A673 (cell line): Measurements from ENCODE around the gene UTP11. TPM values are rescaled to one million over a fixed set of nuclear protein-coding genes. Genes with fewer than 3 reads are reported as not detected.

Experiments used
- BruUV-seq: library from RNA; stranded (reverse); fragments of 400-500 nt; replicated peaks from 2 replicates; lab custom pipeline; 2021; lab: Mats Ljungman, UMichigan
- CTCF ChIA-PET: fragments of 300-600 bp; sonication (Branson Sonifier 250); formaldehyde crosslinking; loops from one replicate; lab custom pipeline; 2022; ENCODE audit warnings: antibody characterized with exemption; lab: Charles Lee
- POLR2A ChIA-PET: fragments of 300-600 bp; sonication (Branson Sonifier 250); formaldehyde crosslinking; loops from one replicate; lab custom pipeline; 2022; ENCODE audit warnings: antibody characterized with exemption; ENCODE audit not compliant: low non-redundant PET; lab: Charles Lee
- DNase-seq: peaks from one replicate; pipeline ENCODE4 v3.0.0-alpha.2; 2015; ENCODE audit warnings: low spot score
- H3K27ac ChIP-seq: fragments of 200-600 bp; sonication (generic); 2 replicates; pipeline ENCODE4 v1.5.1; 2016; ENCODE audit warnings: mixed run types, low read depth, mild to moderate bottlenecking, mixed read lengths, antibody characterized with exemption, low read length; ENCODE audit not compliant: poor library complexity, severe bottlenecking
- H3K27me3 ChIP-seq: fragments of 200-600 bp; sonication (generic); replicated peaks from 2 replicates; pipeline ENCODE4 v1.6.1; 2017; ENCODE audit warnings: mixed run types, low read depth, mild to moderate bottlenecking, mixed read lengths, antibody characterized with exemption, low read length; ENCODE audit not compliant: insufficient read depth, poor library complexity
- H3K36me3 ChIP-seq: fragments of 200-600 bp; sonication (generic); 2 replicates; pipeline ENCODE4 v1.6.1; 2016; ENCODE audit warnings: mixed run types, mild to moderate bottlenecking, mixed read lengths, antibody characterized with exemption, low read length; ENCODE audit not compliant: insufficient read depth, poor library complexity, severe bottlenecking
- H3K4me1 ChIP-seq: fragments of 200-600 bp; sonication (generic); 2 replicates; pipeline ENCODE4 v1.6.1; 2017; ENCODE audit warnings: mixed run types, mild to moderate bottlenecking, mixed read lengths, antibody characterized with exemption, low read length; ENCODE audit not compliant: insufficient read depth, poor library complexity, severe bottlenecking
- H3K4me3 ChIP-seq: fragments of 200-600 bp; sonication (generic); 2 replicates; pipeline ENCODE4 v1.5.1; 2016; ENCODE audit warnings: low read depth, mixed run types, mild to moderate bottlenecking, mixed read lengths, low read length; ENCODE audit not compliant: poor library complexity, severe bottlenecking
- H3K9me3 ChIP-seq: fragments of 200-600 bp; sonication (generic); 2 replicates; pipeline ENCODE4 v1.6.1; 2016; ENCODE audit warnings: mixed run types, low read depth, mild to moderate bottlenecking, mixed read lengths, antibody characterized with exemption, low read length; ENCODE audit not compliant: poor library complexity, severe bottlenecking
- EZH2 ChIP-seq: fragments of 200-600 bp; sonication (generic); IDR thresholded peaks from 2 replicates; pipeline ENCODE4 v1.6.1; 2017; ENCODE audit warnings: borderline replicate concordance, low read depth, mild to moderate bottlenecking, mixed read lengths, antibody characterized with exemption, low read length; ENCODE audit not compliant: poor library complexity, severe bottlenecking
- intact Hi-C: fragments of 100-400 bp; cut with micrococcal nuclease; formaldehyde crosslinking; loops from one replicate; pipeline ENCODE4 v1.10.0; 2022; ENCODE audit not compliant: unreplicated experiment
- total RNA-seq: library from RNA; stranded (reverse); gene quantifications from 2 replicates; pipeline ENCODE4 v1.2.3, GENCODE V29; 2021
- TF ChIP-seq, protein P1 (sequence below): fragments of 300-800, 200-600 bp; sonication (generic); conservative IDR thresholded peaks from 2 replicates; pipeline ENCODE4 v1.5.1; 2017; ENCODE audit warnings: low read depth, mild to moderate bottlenecking, antibody characterized with exemption, low read length, moderate library complexity, mixed read lengths

Gene UTP11
- total RNA-seq, 1 experiment from 2014 or later, result 113 TPM

GRCh38 chr1:38018864-38019343 is 6.4 kb downstream of the UTP11 start:
- no TSS peak for BruUV-seq
- intact Hi-C loops, result loop anchor here (1.0 to 10.0 kb wide), 2 partner anchors 29 to 324 kb away; partner anchors contain the start of genes CDCA8 and SF3A3
- Histone ChIP-seq H3K27me3 (no peaks in the 10 kb centered on the region), H3K4me1 (peaks cover 50% of the 10 kb centered on the region), H3K4me3 (no peak overlapping the region), H3K9me3 (no peaks in the 10 kb centered on the region), H3K27ac (no peak overlapping the region), H3K36me3 (peaks cover 90% of the 10 kb centered on the region)
- peak; percentile 70 for DNase-seq
- TF ChIP-seq EZH2, result no peak
- TF ChIP-seq, protein P1, sequence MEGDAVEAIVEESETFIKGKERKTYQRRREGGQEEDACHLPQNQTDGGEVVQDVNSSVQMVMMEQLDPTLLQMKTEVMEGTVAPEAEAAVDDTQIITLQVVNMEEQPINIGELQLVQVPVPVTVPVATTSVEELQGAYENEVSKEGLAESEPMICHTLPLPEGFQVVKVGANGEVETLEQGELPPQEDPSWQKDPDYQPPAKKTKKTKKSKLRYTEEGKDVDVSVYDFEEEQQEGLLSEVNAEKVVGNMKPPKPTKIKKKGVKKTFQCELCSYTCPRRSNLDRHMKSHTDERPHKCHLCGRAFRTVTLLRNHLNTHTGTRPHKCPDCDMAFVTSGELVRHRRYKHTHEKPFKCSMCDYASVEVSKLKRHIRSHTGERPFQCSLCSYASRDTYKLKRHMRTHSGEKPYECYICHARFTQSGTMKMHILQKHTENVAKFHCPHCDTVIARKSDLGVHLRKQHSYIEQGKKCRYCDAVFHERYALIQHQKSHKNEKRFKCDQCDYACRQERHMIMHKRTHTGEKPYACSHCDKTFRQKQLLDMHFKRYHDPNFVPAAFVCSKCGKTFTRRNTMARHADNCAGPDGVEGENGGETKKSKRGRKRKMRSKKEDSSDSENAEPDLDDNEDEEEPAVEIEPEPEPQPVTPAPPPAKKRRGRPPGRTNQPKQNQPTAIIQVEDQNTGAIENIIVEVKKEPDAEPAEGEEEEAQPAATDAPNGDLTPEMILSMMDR, result peak; percentile 72
- ChIA-PET CTCF (interaction anchor here (0.6 to 1.0 kb wide), 4 partner anchors 11 to 971 kb away, joined by 3 to 6 read pairs (median 4); no protein-coding TSS in a partner anchor), POLR2A (interaction anchor here (0.7 kb wide), 3 partner anchors 20 to 147 kb away, joined by 3 to 13 read pairs (median 7); no protein-coding TSS in a partner anchor)

GRCh38 chr1:38020396-38020795 is 7.9 kb downstream of the UTP11 start:
- ChIA-PET CTCF (no interaction called here), POLR2A (interaction anchor here (0.6 to 0.7 kb wide), 3 partner anchors 24 to 692 kb away, joined by 3 to 7 read pairs (median 4); no protein-coding TSS in a partner anchor)

DNA sequence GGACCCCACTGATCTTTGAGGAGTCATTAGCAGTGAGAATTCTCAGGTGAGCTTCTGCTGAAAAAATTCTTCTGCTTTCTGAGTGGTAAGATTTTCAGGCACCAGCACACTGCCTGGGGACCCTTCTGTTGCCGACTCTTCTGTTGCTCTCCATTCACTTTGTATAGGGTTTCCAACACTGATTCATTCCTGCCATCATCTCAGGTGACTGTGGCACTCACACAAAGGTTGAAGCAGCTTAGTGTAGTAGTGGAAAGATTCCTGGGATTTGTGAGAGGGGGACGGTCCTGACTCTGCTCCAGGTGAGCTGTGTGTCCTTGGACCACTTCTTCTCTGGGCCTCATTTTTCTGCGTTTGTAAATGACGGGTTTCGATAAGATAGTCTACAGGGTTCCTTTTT is 9.4 kb downstream of the UTP11 start:
- no peaks in the 10 kb centered on the region for H3K27me3 ChIP-seq
- CTCF ChIA-PET, result no interaction called here
- DNase-seq, result no peak
- H3K4me1 ChIP-seq, result peaks cover 50% of the 10 kb centered on the region
- no peaks in the 10 kb centered on the region for H3K9me3 ChIP-seq
- H3K27ac ChIP-seq, result peak overlapping the region; percentile 95
- POLR2A ChIA-PET, result no interaction called here
- intact Hi-C loops, result loop anchor here (10.0 kb wide), 1 partner anchor 273 kb away; no protein-coding TSS in a partner anchor
- TF ChIP-seq, protein P1, result no peak
- TF ChIP-seq EZH2, result no peak
- BruUV-seq, result no TSS peak
- H3K36me3 ChIP-seq, result peaks cover 83% of the 10 kb centered on the region
- no peak overlapping the region for H3K4me3 ChIP-seq

More at GRCh38 chr1:38020396-38020795, 7.9 kb downstream of the UTP11 start:
- no peaks in the 10 kb centered on the region for H3K9me3 ChIP-seq
- H3K27me3 ChIP-seq, result no peaks in the 10 kb centered on the region
- no peak for TF ChIP-seq EZH2
- TF ChIP-seq, protein P1, result no peak
- no TSS peak for BruUV-seq
- peaks cover 87% of the 10 kb centered on the region for H3K36me3 ChIP-seq
- no peak for DNase-seq
- H3K4me1 ChIP-seq, result peaks cover 45% of the 10 kb centered on the region
- H3K27ac ChIP-seq, result peak overlapping the region; percentile 56
- H3K4me3 ChIP-seq, result no peak overlapping the region
- intact Hi-C loops, result loop anchor here (10.0 kb wide), 1 partner anchor 274 kb away; no protein-coding TSS in a partner anchor
